ENCODE measurements around the gene DAW1. TPM values are rescaled to one million over a fixed set of nuclear protein-coding genes. Genes with fewer than 3 reads are reported as not detected.
"Not testable (repeated sequence)": the region's sequence is repeated elsewhere in the genome, so short reads cannot be mapped to it uniquely, and the experiment has no call there.

Gene DAW1
- total RNA-seq, 2 experiments from 2014 or later, result not detected

GRCh38 chr2:227903381-227903780 is 31.9 kb downstream of the DAW1 start:
- no peaks in the 10 kb centered on the region for H3K9me3 Mint-ChIP-seq (ENCODE audit: low read depth)
- H3K4me1 Mint-ChIP-seq, result no peaks in the 10 kb centered on the region
- no peaks in the 10 kb centered on the region for H3K27me3 Mint-ChIP-seq
- no peak overlapping the region for H3K4me3 Mint-ChIP-seq
- H3K36me3 Mint-ChIP-seq, result no peaks in the 10 kb centered on the region
- DNase-seq (no peak), ATAC-seq (no peak)
- CTCF ChIA-PET, result no interaction called here
- H3K27ac Mint-ChIP-seq, result no peak overlapping the region

GRCh38 chr2:227906991-227907390 is 35.6 kb downstream of the DAW1 start:
- Mint-ChIP-seq H3K4me3 (no peak overlapping the region), H3K9me3 (ENCODE audit: low read depth) (no peaks in the 10 kb centered on the region), H3K4me1 (no peaks in the 10 kb centered on the region), H3K27ac (no peak overlapping the region), H3K36me3 (no peaks in the 10 kb centered on the region), H3K27me3 (no peaks in the 10 kb centered on the region)
- DNase-seq (no peak), ATAC-seq (no peak)
- CTCF ChIA-PET, result no interaction called here

- CTCF ChIA-PET, result no interaction called here
- Mint-ChIP-seq H3K27me3 (no peaks in the 10 kb centered on the region), H3K4me1 (no peaks in the 10 kb centered on the region), H3K4me3 (no peak overlapping the region), H3K27ac (no peak overlapping the region), H3K9me3 (ENCODE audit: low read depth) (no peaks in the 10 kb centered on the region), H3K36me3 (no peaks in the 10 kb centered on the region)
- DNase-seq, result no peak
- ATAC-seq, result no peak
These were observed 37.0 kb downstream of the DAW1 start for GRCh38 chr2:227908266-227909054.

GRCh38 chr2:227914362-227914761 is 42.9 kb downstream of the DAW1 start:
- no peak overlapping the region for H3K27ac Mint-ChIP-seq
- DNase-seq (no peak), ATAC-seq (no peak)
- no peaks in the 10 kb centered on the region for H3K4me1 Mint-ChIP-seq
- H3K27me3 Mint-ChIP-seq, result no peaks in the 10 kb centered on the region
- H3K9me3 Mint-ChIP-seq (ENCODE audit: low read depth), result no peaks in the 10 kb centered on the region
- H3K36me3 Mint-ChIP-seq, result no peaks in the 10 kb centered on the region
- H3K4me3 Mint-ChIP-seq, result no peak overlapping the region
- CTCF ChIA-PET, result no interaction called here

GRCh38 chr2:227921648-227922047 is 50.2 kb downstream of the DAW1 start:
- Mint-ChIP-seq H3K4me1 (no peaks in the 10 kb centered on the region), H3K27ac (no peak overlapping the region), H3K4me3 (no peak overlapping the region), H3K9me3 (ENCODE audit: low read depth) (no peaks in the 10 kb centered on the region), H3K36me3 (no peaks in the 10 kb centered on the region), H3K27me3 (no peaks in the 10 kb centered on the region)
- DNase-seq (no peak), ATAC-seq (no peak)
- CTCF ChIA-PET, result interaction anchor here (0.6 kb wide), 1 partner anchor 47 kb away, joined by 3 read pairs; no protein-coding TSS in a partner anchor

- ATAC-seq (no peak), DNase-seq (no peak)
- Mint-ChIP-seq H3K36me3 (no peaks in the 10 kb centered on the region), H3K4me3 (no peak overlapping the region), H3K27me3 (peaks cover 3% of the 10 kb centered on the region), H3K27ac (no peak overlapping the region), H3K9me3 (ENCODE audit: low read depth) (no peaks in the 10 kb centered on the region), H3K4me1 (no peaks in the 10 kb centered on the region)
- CTCF ChIA-PET, result no interaction called here
These were observed 60.6 kb downstream of the DAW1 start for GRCh38 chr2:227932001-227932400.

GRCh38 chr2:227932403-227932802 is 61.0 kb downstream of the DAW1 start:
- ATAC-seq, result no peak
- CTCF ChIA-PET, result no interaction called here
- Mint-ChIP-seq H3K9me3 (ENCODE audit: low read depth) (no peaks in the 10 kb centered on the region), H3K4me1 (no peaks in the 10 kb centered on the region), H3K36me3 (no peaks in the 10 kb centered on the region), H3K27ac (no peak overlapping the region), H3K4me3 (no peak overlapping the region), H3K27me3 (peaks cover 3% of the 10 kb centered on the region)
- no peak for DNase-seq

GRCh38 chr2:227933884-227934283 is 62.5 kb downstream of the DAW1 start:
- no peaks in the 10 kb centered on the region for H3K9me3 Mint-ChIP-seq (ENCODE audit: low read depth)
- no peak overlapping the region for H3K4me3 Mint-ChIP-seq
- H3K27ac Mint-ChIP-seq, result no peak overlapping the region
- no peaks in the 10 kb centered on the region for H3K4me1 Mint-ChIP-seq
- DNase-seq (no peak), ATAC-seq (no peak)
- H3K27me3 Mint-ChIP-seq, result peaks cover 3% of the 10 kb centered on the region
- CTCF ChIA-PET, result no interaction called here
- H3K36me3 Mint-ChIP-seq, result no peaks in the 10 kb centered on the region

GRCh38 chr2:227936249-227936648 is 64.8 kb downstream of the DAW1 start:
- H3K4me1 Mint-ChIP-seq; H3K27ac Mint-ChIP-seq; H3K4me3 Mint-ChIP-seq; H3K9me3 Mint-ChIP-seq (ENCODE audit: low read depth); DNase-seq; CTCF ChIA-PET; ATAC-seq; H3K27me3 Mint-ChIP-seq; H3K36me3 Mint-ChIP-seq: not testable (repeated sequence)

- ATAC-seq (no peak), DNase-seq (no peak)
- H3K27me3 Mint-ChIP-seq, result no peaks in the 10 kb centered on the region
- CTCF ChIA-PET, result interaction anchor here (0.8 kb wide), 1 partner anchor 49 kb away, joined by 3 read pairs; no protein-coding TSS in a partner anchor
- no peaks in the 10 kb centered on the region for H3K9me3 Mint-ChIP-seq (ENCODE audit: low read depth)
- H3K4me3 Mint-ChIP-seq, result no peak overlapping the region
- H3K27ac Mint-ChIP-seq, result no peak overlapping the region
- no peaks in the 10 kb centered on the region for H3K36me3 Mint-ChIP-seq
- H3K4me1 Mint-ChIP-seq, result no peaks in the 10 kb centered on the region
These were observed 68.0 kb downstream of the DAW1 start for GRCh38 chr2:227939271-227940027.

GRCh38 chr2:227942021-227942420 is 70.6 kb downstream of the DAW1 start:
- H3K36me3 Mint-ChIP-seq, result no peaks in the 10 kb centered on the region
- CTCF ChIA-PET, result no interaction called here
- no peaks in the 10 kb centered on the region for H3K27me3 Mint-ChIP-seq
- H3K9me3 Mint-ChIP-seq (ENCODE audit: low read depth), result no peaks in the 10 kb centered on the region
- H3K27ac Mint-ChIP-seq, result no peak overlapping the region
- no peaks in the 10 kb centered on the region for H3K4me1 Mint-ChIP-seq
- ATAC-seq (no peak), DNase-seq (no peak)
- no peak overlapping the region for H3K4me3 Mint-ChIP-seq

GRCh38 chr2:227942965-227943364 is 71.5 kb downstream of the DAW1 start:
- CTCF ChIA-PET, result no interaction called here
- no peak for ATAC-seq
- H3K4me3 Mint-ChIP-seq, result no peak overlapping the region
- H3K27ac Mint-ChIP-seq, result no peak overlapping the region
- H3K9me3 Mint-ChIP-seq (ENCODE audit: low read depth), result no peaks in the 10 kb centered on the region
- DNase-seq, result no peak
- no peaks in the 10 kb centered on the region for H3K36me3 Mint-ChIP-seq
- no peaks in the 10 kb centered on the region for H3K27me3 Mint-ChIP-seq
- H3K4me1 Mint-ChIP-seq, result no peaks in the 10 kb centered on the region

- Mint-ChIP-seq H3K36me3 (no peaks in the 10 kb centered on the region), H3K27me3 (no peaks in the 10 kb centered on the region), H3K4me3 (no peak overlapping the region), H3K4me1 (no peaks in the 10 kb centered on the region), H3K9me3 (ENCODE audit: low read depth) (no peaks in the 10 kb centered on the region), H3K27ac (no peak overlapping the region)
- ATAC-seq, result no peak
- CTCF ChIA-PET, result no interaction called here
- no peak for DNase-seq
These were observed 88.9 kb downstream of the DAW1 start for GRCh38 chr2:227960317-227960716.

- CTCF ChIA-PET, result no interaction called here
- H3K36me3 Mint-ChIP-seq, result no peaks in the 10 kb centered on the region
These were observed 100.3 kb downstream of the DAW1 start for GRCh38 chr2:227971619-227972230.

More at GRCh38 chr2:227971619-227972230, 100.3 kb downstream of the DAW1 start:
- H3K27me3 Mint-ChIP-seq, result no peaks in the 10 kb centered on the region
- no peak for ATAC-seq
- H3K9me3 Mint-ChIP-seq (ENCODE audit: low read depth), result no peaks in the 10 kb centered on the region
- DNase-seq, result no peak
- no peaks in the 10 kb centered on the region for H3K4me1 Mint-ChIP-seq
- H3K27ac Mint-ChIP-seq, result no peak overlapping the region
- no peak overlapping the region for H3K4me3 Mint-ChIP-seq

All from activated CD8-positive, alpha-beta memory T cell treated with anti-CD3 and anti-CD28 coated beads, Interleukin-2, amount 10 ng/mL, durations not matched to agents 7 days and 5 days (primary cell).